Naive thymus-derived CD4-positive, alpha-beta T cell (primary cell): ENCODE results near the gene CLEC3B. TPM values are rescaled to one million over a fixed set of nuclear protein-coding genes. Genes with fewer than 3 reads are reported as not detected.

Experiments
- ATAC-seq: fragments of 150-1000 bp; cut with Tn5 transposase; 2 replicates; pipeline ENCODE4 v1.10.0; 2021; ENCODE audit warnings: mild to moderate bottlenecking, moderate library complexity
- CTCF ChIA-PET: fragments of 350-600 bp; sonication (Branson Sonifier 250); formaldehyde crosslinking; loops from one replicate; lab custom pipeline; 2021; ENCODE audit warnings: antibody characterized with exemption; lab: Charles Lee
- POLR2A ChIA-PET: fragments of 350-600 bp; sonication (Branson Sonifier 250); formaldehyde crosslinking; loops from one replicate; lab custom pipeline; 2021; ENCODE audit warnings: antibody characterized with exemption, inconsistent platforms; lab: Charles Lee
- DNase-seq, 9 donors: peaks; one replicate each; pipeline versions ENCODE4 v3.0.0 to v3.0.0-alpha.2; 2020 to 2022; ENCODE audit warnings: mixed read lengths in 1 of 9
- H3K27ac ChIP-seq: one replicate; pipeline ENCODE4 v1.7.0; 2013; ENCODE audit warnings: mild to moderate bottlenecking, low read depth, low read length, moderate library complexity
- H3K27me3 ChIP-seq, 2 donors: one replicate each; pipeline ENCODE4 v1.7.0; 2013; ENCODE audit warnings: low read length in 2 of 2, mild to moderate bottlenecking in 2 of 2, moderate library complexity in 2 of 2; ENCODE audit not compliant: control insufficient read depth in 2 of 2, insufficient read depth in 2 of 2
- H3K36me3 ChIP-seq, 3 experiments: 1 replicate in 2 of 3; 2 replicates in 1 of 3; pipeline ENCODE4 v1.7.0; 2013; ENCODE audit warnings: low read length in 3 of 3, mild to moderate bottlenecking in 3 of 3, moderate library complexity in 1 of 3; ENCODE audit not compliant: insufficient read depth in 3 of 3, control insufficient read depth in 2 of 3
- H3K4me1 ChIP-seq, 2 donors: one replicate each; pipeline ENCODE4 v1.7.0; 2013; ENCODE audit warnings: low read length in 2 of 2, mild to moderate bottlenecking in 2 of 2, moderate library complexity in 1 of 2; ENCODE audit not compliant: control insufficient read depth in 2 of 2, insufficient read depth in 2 of 2
- H3K4me3 ChIP-seq: 2 replicates; pipeline ENCODE4 v1.7.0; 2013; ENCODE audit warnings: mild to moderate bottlenecking, low read length
- H3K9me3 ChIP-seq, 3 experiments: 1 replicate in 2 of 3; 2 replicates in 1 of 3; pipeline ENCODE4 v1.7.0; 2013; ENCODE audit warnings: low read length in 3 of 3; ENCODE audit not compliant: control insufficient read depth in 2 of 3
- H3K27ac Mint-ChIP-seq, 9 donors: one replicate each; pipeline ENCODE4 v1.8.0; 2020 to 2022; ENCODE audit warnings: mixed read lengths in 9 of 9, mild to moderate bottlenecking in 8 of 9, moderate library complexity in 5 of 9, inconsistent platforms in 2 of 9
- H3K27me3 Mint-ChIP-seq, 5 donors: one replicate each; pipeline ENCODE4 v1.8.0; 2021 to 2022; ENCODE audit warnings: mixed read lengths in 5 of 5, mild to moderate bottlenecking in 1 of 5
- H3K36me3 Mint-ChIP-seq, 5 donors: one replicate each; pipeline ENCODE4 v1.8.0; 2020 to 2022; ENCODE audit warnings: mixed read lengths in 5 of 5, mild to moderate bottlenecking in 3 of 5, inconsistent platforms in 1 of 5
- H3K4me1 Mint-ChIP-seq, 7 donors: one replicate each; pipeline ENCODE4 v1.8.0; 2020 to 2022; ENCODE audit warnings: mixed read lengths in 7 of 7, mild to moderate bottlenecking in 3 of 7, inconsistent platforms in 1 of 7
- H3K4me3 Mint-ChIP-seq, 10 donors: one replicate each; pipeline ENCODE4 v1.8.0; 2020 to 2022; ENCODE audit warnings: mild to moderate bottlenecking in 10 of 10, mixed read lengths in 10 of 10, moderate library complexity in 6 of 10, inconsistent platforms in 2 of 10
- H3K9me3 Mint-ChIP-seq, 11 donors: one replicate each; pipeline ENCODE4 v1.8.0; 2020 to 2022; ENCODE audit warnings: mixed read lengths in 11 of 11, mild to moderate bottlenecking in 4 of 11, inconsistent platforms in 1 of 11, moderate library complexity in 1 of 11
- intact Hi-C, 2 donors: fragments of 100-400 bp; cut with micrococcal nuclease; formaldehyde crosslinking; loops; one replicate each; pipeline ENCODE4 v1.15.1; 2023
- polyA plus RNA-seq, 2 donors: library from polyadenylated mRNA; unstranded; fragments of 300-500 nt; fragmentation: Illumina TruSeq; gene quantifications; one replicate each; pipeline ENCODE4 v1.2.3, GENCODE V29; 2021
- total RNA-seq, 6 experiments: library from RNA in 5 of 6; stranded (reverse) in 5 of 6; gene quantifications; 1 replicate in 5 of 6; 2 replicates in 1 of 6; pipeline ENCODE4 v1.2.3 and lab custom pipeline; 2021 to 2026

The CLEC3B gene
- total and polyA plus RNA-seq, 7 experiments from 2014 or later = 0.45 to 1.8 (median 0.75) TPM; not detected in 2

DNA sequence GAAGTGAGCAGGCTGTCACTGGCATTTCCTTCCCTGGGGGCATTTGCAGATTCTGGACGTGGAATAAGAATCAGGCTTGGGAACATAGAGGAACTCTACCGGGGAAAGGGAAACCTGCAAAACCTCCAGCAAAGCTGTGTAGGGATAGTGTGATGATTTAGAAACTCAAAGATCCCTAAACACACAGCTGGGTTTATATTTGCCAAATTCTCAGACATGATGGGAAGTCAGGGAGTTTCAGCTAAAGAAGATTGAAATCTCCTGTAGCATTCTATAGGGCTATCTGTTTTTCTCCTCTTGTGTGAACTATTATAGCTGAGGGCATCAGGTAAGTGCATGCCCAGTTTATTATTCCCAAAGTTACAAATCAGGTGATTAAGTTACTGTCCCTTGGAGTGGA lies 9.2 kb upstream of the CLEC3B start:
- ATAC-seq (no peak), DNase-seq (no peak)
- H3K36me3 Mint-ChIP-seq = peaks cover 10 to 35% (median 24%) of the 10 kb centered on the region in 5 donors
- H3K27ac Mint-ChIP-seq = peak overlapping the region in 4 of 9 donors; percentile 15 to 74 (median 69)
- no peaks in the 10 kb centered on the region for H3K27me3 ChIP-seq
- H3K36me3 ChIP-seq = peaks cover 0 to 29% (median 10%) of the 10 kb centered on the region in 3 experiments
- H3K27ac ChIP-seq = no peak overlapping the region
- intact Hi-C loops = no loop called here
- ChIA-PET POLR2A (interaction anchor here (1.0 to 1.2 kb wide), 3 partner anchors 10 to 14 kb away, joined by 3 read pairs; no protein-coding TSS in a partner anchor), CTCF (interaction anchor here (0.6 to 1.3 kb wide), 3 partner anchors 193 to 902 kb away, joined by 3 to 7 read pairs (median 3); no protein-coding TSS in a partner anchor)
- peaks cover 18 to 49% (median 39%) of the 10 kb centered on the region in 7 donors for H3K4me1 Mint-ChIP-seq
- no peaks in the 10 kb centered on the region for H3K27me3 Mint-ChIP-seq
- H3K4me3 ChIP-seq = no peak overlapping the region
- no peak overlapping the region for H3K4me3 Mint-ChIP-seq
- no peaks in the 10 kb centered on the region for H3K9me3 Mint-ChIP-seq
- peaks cover 0 to 16% of the 10 kb centered on the region in 2 donors for H3K4me1 ChIP-seq
- H3K9me3 ChIP-seq = no peaks in the 10 kb centered on the region

DNA sequence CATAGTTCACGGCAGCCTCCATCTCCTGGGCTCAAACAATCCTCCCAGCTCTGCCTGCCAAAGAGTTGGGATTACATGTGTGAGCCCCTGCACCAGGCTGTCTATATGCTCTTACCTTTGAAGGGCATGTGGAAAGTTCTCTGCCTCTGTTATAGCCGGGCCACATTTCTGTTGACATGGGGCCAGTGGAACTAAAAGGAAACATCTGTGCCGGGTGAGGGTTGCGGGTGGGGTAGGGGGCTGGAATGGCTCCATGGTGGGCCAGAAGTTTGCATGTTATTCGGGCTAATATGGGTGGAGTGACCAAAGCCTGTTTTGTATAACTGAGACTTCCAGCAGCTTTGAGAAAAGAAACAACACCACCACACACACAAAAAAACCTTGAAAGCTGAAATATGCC lies 8.3 kb upstream of the CLEC3B start:
- no peaks in the 10 kb centered on the region for H3K9me3 Mint-ChIP-seq
- H3K36me3 Mint-ChIP-seq = peaks cover 4 to 28% (median 17%) of the 10 kb centered on the region in 5 donors
- H3K27ac Mint-ChIP-seq = peak overlapping the region in 8 of 9 donors; percentile 33 to 84 (median 72)
- H3K4me3 ChIP-seq = no peak overlapping the region
- H3K36me3 ChIP-seq = peaks cover 0 to 21% (median under 1%) of the 10 kb centered on the region in 3 experiments
- DNase-seq (no peak), ATAC-seq (no peak)
- H3K4me3 Mint-ChIP-seq = no peak overlapping the region
- H3K27me3 Mint-ChIP-seq = no peaks in the 10 kb centered on the region
- H3K4me1 ChIP-seq = peaks cover 0 to 16% of the 10 kb centered on the region in 2 donors
- ChIA-PET POLR2A (interaction anchor here (1.2 kb wide), 1 partner anchor 9 kb away, joined by 3 read pairs; no protein-coding TSS in a partner anchor), CTCF (no interaction called here)
- intact Hi-C loops = no loop called here
- H3K9me3 ChIP-seq = no peaks in the 10 kb centered on the region
- peaks cover 12 to 46% (median 40%) of the 10 kb centered on the region in 7 donors for H3K4me1 Mint-ChIP-seq
- no peaks in the 10 kb centered on the region for H3K27me3 ChIP-seq
- H3K27ac ChIP-seq = no peak overlapping the region

DNA sequence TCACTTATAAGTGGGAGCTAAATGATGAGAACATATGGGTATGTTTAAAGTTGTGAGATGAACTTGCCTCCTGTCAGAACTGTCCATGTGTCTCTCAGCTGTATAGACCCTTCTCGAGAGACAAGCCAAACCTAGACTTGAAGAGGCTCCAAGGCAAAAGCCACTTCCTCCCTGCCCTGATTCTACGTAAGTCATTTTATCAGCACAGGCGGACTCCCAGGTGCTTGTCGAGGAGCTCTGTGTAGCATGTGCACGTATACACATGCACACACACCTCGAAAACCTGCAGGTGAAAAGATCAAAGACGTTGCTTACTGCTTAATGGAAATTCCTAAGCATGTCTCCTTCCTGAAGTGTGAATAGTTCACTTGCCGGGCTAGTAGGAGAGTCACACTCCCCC lies 5.6 kb upstream of the CLEC3B start:
- H3K9me3 Mint-ChIP-seq = no peaks in the 10 kb centered on the region
- Histone ChIP-seq H3K27me3 (no peaks in the 10 kb centered on the region), H3K27ac (peak overlapping the region; percentile 36), H3K36me3 (peaks cover 0 to 3% (median 0%) of the 10 kb centered on the region in 3 experiments), H3K4me1 (peaks cover 0 to 16% of the 10 kb centered on the region in 2 donors), H3K4me3 (no peak overlapping the region), H3K9me3 (no peaks in the 10 kb centered on the region)
- peak overlapping the region; percentile 31 to 97 (median 87) for H3K27ac Mint-ChIP-seq
- peak overlapping the region; percentile 26 to 67 (median 43) for H3K4me3 Mint-ChIP-seq
- intact Hi-C loops = loop anchor here in 1 of 2 donors (1.0 kb wide), 2 partner anchors 17 to 28 kb away; no protein-coding TSS in a partner anchor
- CTCF ChIA-PET = interaction anchor here (0.6 kb wide), 1 partner anchor 572 kb away, joined by 5 read pairs; no protein-coding TSS in a partner anchor
- H3K36me3 Mint-ChIP-seq = peaks cover 0 to 13% (median 8%) of the 10 kb centered on the region in 5 donors
- ATAC-seq = peak; percentile 86
- H3K4me1 Mint-ChIP-seq = peaks cover 15 to 46% (median 44%) of the 10 kb centered on the region in 7 donors
- POLR2A ChIA-PET = interaction anchor here (0.8 to 2.0 kb wide), 3 partner anchors 15 to 46 kb away, joined by 3 to 10 read pairs (median 4); partner anchors contain the start of genes EXOSC7 and ZDHHC3
- H3K27me3 Mint-ChIP-seq = no peaks in the 10 kb centered on the region
- peak in 7 of 9 donors; percentile 51 to 77 (median 63) for DNase-seq

DNA sequence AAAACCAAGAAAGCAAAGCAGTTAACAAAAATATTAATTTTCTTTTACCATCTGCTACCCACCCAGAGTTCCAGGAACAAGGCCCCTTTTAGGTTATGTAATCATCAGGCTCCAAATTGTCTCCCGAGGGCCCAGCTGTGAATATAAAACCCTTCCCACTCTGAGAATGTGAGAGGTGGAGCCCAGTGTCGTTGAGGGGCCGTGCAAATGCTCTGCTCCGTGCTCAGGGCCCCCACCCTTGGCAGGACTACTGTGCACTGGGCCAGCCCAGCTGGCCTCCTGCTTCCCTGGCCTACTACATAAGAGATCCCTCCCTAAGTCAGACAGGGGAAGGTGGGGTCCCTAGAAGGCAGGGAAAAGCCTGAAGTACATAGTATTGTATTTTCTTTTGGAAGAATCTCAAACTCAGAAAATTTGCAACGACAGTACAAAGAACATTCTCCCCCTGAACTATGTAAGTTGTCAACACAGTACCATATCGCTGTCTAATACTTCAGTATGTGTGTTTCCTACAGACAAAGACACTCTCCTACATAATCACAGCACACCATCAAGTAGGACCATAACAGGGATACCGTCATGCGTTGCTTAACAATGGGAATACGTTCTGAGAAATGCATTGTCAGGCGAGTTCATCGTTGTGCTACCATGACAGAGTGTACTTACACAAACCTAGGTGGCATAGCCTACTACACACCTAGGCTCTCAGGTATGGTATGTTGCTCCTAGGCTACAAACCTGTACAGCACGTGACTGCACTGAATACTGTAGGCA lies 4.4 kb upstream of the CLEC3B start:
- Mint-ChIP-seq H3K36me3 (peaks cover 0 to 9% (median 4%) of the 10 kb centered on the region in 5 donors), H3K27me3 (peaks cover 0 to 6% (median 0%) of the 10 kb centered on the region in 5 donors), H3K4me1 (peaks cover 15 to 44% (median 42%) of the 10 kb centered on the region in 7 donors), H3K4me3 (peak overlapping the region in 2 of 10 donors; percentile 46 to 58), H3K9me3 (no peaks in the 10 kb centered on the region), H3K27ac (peak overlapping the region in 7 of 9 donors; percentile 17 to 97 (median 81))
- ChIA-PET CTCF (no interaction called here), POLR2A (interaction anchor here (1.1 to 2.0 kb wide), 2 partner anchors 15 to 16 kb away, joined by 3 to 10 read pairs; no protein-coding TSS in a partner anchor)
- H3K9me3 ChIP-seq = no peaks in the 10 kb centered on the region
- H3K4me1 ChIP-seq = peaks cover 0 to 16% of the 10 kb centered on the region in 2 donors
- H3K27me3 ChIP-seq = no peaks in the 10 kb centered on the region
- ATAC-seq (no peak), DNase-seq (no peak)
- no peak overlapping the region for H3K4me3 ChIP-seq
- intact Hi-C loops = no loop called here
- H3K36me3 ChIP-seq = no peaks in the 10 kb centered on the region
- no peak overlapping the region for H3K27ac ChIP-seq

DNA sequence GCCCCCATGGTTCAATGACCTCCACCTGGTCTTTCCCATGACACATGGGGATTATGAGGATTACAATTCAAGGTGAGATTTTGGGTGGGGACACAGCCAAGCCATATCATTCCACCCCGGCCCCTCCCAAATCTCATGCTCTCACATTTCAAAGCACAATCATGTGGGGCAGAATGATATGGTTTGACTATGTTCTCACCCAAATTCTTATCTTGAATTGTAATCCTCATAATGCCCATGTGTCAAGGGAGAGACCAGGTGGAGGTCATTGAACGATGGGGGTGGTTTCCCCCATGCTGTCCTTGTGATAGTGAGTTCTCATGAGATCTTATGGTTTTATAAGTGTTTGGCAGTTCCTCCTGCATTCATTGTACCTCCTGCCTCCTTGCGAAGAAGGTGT lies 2.4 kb upstream of the CLEC3B start:
- peaks cover 0 to 10% (median 0%) of the 10 kb centered on the region in 5 donors for H3K27me3 Mint-ChIP-seq
- ATAC-seq = no peak
- Histone ChIP-seq H3K27ac (no peak overlapping the region), H3K4me1 (peaks cover 0 to 16% of the 10 kb centered on the region in 2 donors), H3K9me3 (no peaks in the 10 kb centered on the region), H3K36me3 (no peaks in the 10 kb centered on the region), H3K4me3 (no peak overlapping the region), H3K27me3 (no peaks in the 10 kb centered on the region)
- peaks cover 13 to 35% (median 29%) of the 10 kb centered on the region in 7 donors for H3K4me1 Mint-ChIP-seq
- no peak for DNase-seq
- intact Hi-C loops = no loop called here
- H3K27ac Mint-ChIP-seq = peak overlapping the region in 3 of 9 donors; percentile 10 to 65 (median 37)
- CTCF ChIA-PET = no interaction called here
- POLR2A ChIA-PET = no interaction called here
- H3K9me3 Mint-ChIP-seq = no peaks in the 10 kb centered on the region
- no peak overlapping the region for H3K4me3 Mint-ChIP-seq
- H3K36me3 Mint-ChIP-seq = peaks cover 0 to 4% (median 0%) of the 10 kb centered on the region in 5 donors

DNA sequence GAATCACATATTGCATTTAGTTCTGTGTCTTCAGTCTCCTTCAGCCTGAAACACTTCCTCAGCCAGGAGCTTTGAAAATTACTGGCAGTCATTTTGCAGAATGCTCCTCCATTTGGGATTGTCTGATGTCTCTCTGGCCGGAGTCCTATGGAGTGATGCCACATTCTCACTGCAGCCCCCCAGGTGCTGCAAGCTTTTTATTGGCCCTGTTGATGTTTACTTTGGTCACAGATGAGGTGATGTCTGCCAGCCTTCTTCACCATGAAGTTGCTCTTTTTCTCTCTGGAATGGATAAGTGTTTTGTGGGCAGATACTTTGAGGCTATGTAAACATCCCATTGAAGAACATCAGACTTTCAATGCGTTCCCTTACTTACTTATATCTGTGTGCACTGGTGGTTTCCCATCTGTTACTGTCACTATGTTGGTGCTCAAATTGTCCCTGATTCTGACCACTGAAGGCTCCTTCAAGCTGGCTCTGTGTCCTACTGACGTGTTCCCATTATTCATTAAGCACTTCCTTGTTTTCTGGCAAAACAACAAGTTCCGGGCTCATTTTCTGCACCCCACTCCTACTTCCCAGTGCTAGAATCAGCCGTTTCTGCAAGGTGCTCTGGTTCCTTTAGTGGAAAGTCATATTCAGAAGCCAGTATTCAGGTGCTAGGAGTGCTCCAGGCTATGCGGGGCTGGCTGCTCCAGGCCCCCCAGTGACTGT lies 1.4 kb upstream of the CLEC3B start:
- Mint-ChIP-seq H3K27me3 (peaks cover 0 to 10% (median 0%) of the 10 kb centered on the region in 5 donors), H3K9me3 (peaks cover 0 to 1% (median 0%) of the 10 kb centered on the region in 11 donors), H3K4me1 (peaks cover 12 to 34% (median 26%) of the 10 kb centered on the region in 7 donors), H3K4me3 (no peak overlapping the region), H3K36me3 (peaks cover 0 to 4% (median 0%) of the 10 kb centered on the region in 5 donors), H3K27ac (peak overlapping the region in 2 of 9 donors; percentile 37 to 76)
- ChIA-PET POLR2A (no interaction called here), CTCF (no interaction called here)
- Histone ChIP-seq H3K36me3 (no peaks in the 10 kb centered on the region), H3K4me3 (no peak overlapping the region), H3K27me3 (no peaks in the 10 kb centered on the region), H3K9me3 (no peaks in the 10 kb centered on the region), H3K4me1 (peaks cover 0 to 16% of the 10 kb centered on the region in 2 donors), H3K27ac (no peak overlapping the region)
- ATAC-seq = no peak
- intact Hi-C loops = no loop called here
- no peak for DNase-seq
